Measurements from ENCODE around the gene TRMT61A. TPM values are rescaled to one million over a fixed set of nuclear protein-coding genes. Genes with fewer than 3 reads are reported as not detected.

Gene TRMT61A
- total RNA-seq, 1 donor from 2014 or later: 10.0 TPM

GRCh38 chr14:103545915-103546651 lies 17.1 kb downstream of the TRMT61A start:
- H3K4me1 Mint-ChIP-seq (ENCODE audit: low read depth): peaks cover 19% of the 10 kb centered on the region
- H3K4me3 Mint-ChIP-seq (ENCODE audit: unreplicated experiment): no peak overlapping the region
- H3K9me3 Mint-ChIP-seq (ENCODE audit: low read depth): no peaks in the 10 kb centered on the region
- no peak for TF ChIP-seq CTCF (IDR thresholded peaks at IDR 0.05)
- DNase-seq (ENCODE audit: low spot score): peak; percentile 91
- H3K27me3 Mint-ChIP-seq (ENCODE audit: low read depth): no peaks in the 10 kb centered on the region
- H3K36me3 Mint-ChIP-seq (ENCODE audit: low read depth): no peaks in the 10 kb centered on the region
- no peak overlapping the region for H3K27ac Mint-ChIP-seq (ENCODE audit: unreplicated experiment)

GRCh38 chr14:103546652-103547454 lies 17.9 kb downstream of the TRMT61A start:
- TF ChIP-seq CTCF (IDR thresholded peaks at IDR 0.05): peak; percentile 100

GRCh38 chr14:103547455-103547940 lies 18.5 kb downstream of the TRMT61A start:
- H3K4me3 Mint-ChIP-seq (ENCODE audit: unreplicated experiment): no peak overlapping the region
- TF ChIP-seq CTCF (IDR thresholded peaks at IDR 0.05): no peak
- no peaks in the 10 kb centered on the region for H3K27me3 Mint-ChIP-seq (ENCODE audit: low read depth)
- no peak overlapping the region for H3K27ac Mint-ChIP-seq (ENCODE audit: unreplicated experiment)
- H3K9me3 Mint-ChIP-seq (ENCODE audit: low read depth): no peaks in the 10 kb centered on the region
- DNase-seq (ENCODE audit: low spot score): no peak
- no peaks in the 10 kb centered on the region for H3K36me3 Mint-ChIP-seq (ENCODE audit: low read depth)
- H3K4me1 Mint-ChIP-seq (ENCODE audit: low read depth): peaks cover 18% of the 10 kb centered on the region

More at GRCh38 chr14:103546652-103547454, 17.9 kb downstream of the TRMT61A start:
- H3K27ac Mint-ChIP-seq (ENCODE audit: unreplicated experiment): no peak overlapping the region
- no peaks in the 10 kb centered on the region for H3K36me3 Mint-ChIP-seq (ENCODE audit: low read depth)
- DNase-seq (ENCODE audit: low spot score): peak; percentile 90
- H3K27me3 Mint-ChIP-seq (ENCODE audit: low read depth): no peaks in the 10 kb centered on the region
- H3K4me1 Mint-ChIP-seq (ENCODE audit: low read depth): peaks cover 17% of the 10 kb centered on the region
- H3K4me3 Mint-ChIP-seq (ENCODE audit: unreplicated experiment): no peak overlapping the region
- H3K9me3 Mint-ChIP-seq (ENCODE audit: low read depth): no peaks in the 10 kb centered on the region

- no peak overlapping the region for H3K27ac Mint-ChIP-seq (ENCODE audit: unreplicated experiment)
- H3K9me3 Mint-ChIP-seq (ENCODE audit: low read depth): no peaks in the 10 kb centered on the region
- peaks cover 23% of the 10 kb centered on the region for H3K4me1 Mint-ChIP-seq (ENCODE audit: low read depth)
- no peak for TF ChIP-seq CTCF (IDR thresholded peaks at IDR 0.05)
- peak; percentile 67 for DNase-seq (ENCODE audit: low spot score)
- H3K27me3 Mint-ChIP-seq (ENCODE audit: low read depth): no peaks in the 10 kb centered on the region
- no peaks in the 10 kb centered on the region for H3K36me3 Mint-ChIP-seq (ENCODE audit: low read depth)
- no peak overlapping the region for H3K4me3 Mint-ChIP-seq (ENCODE audit: unreplicated experiment)
These were observed 19.0 kb downstream of the TRMT61A start for GRCh38 chr14:103547941-103548462.

Measured in chondrocyte (in vitro differentiated cells).